HUES64 (cell line): ENCODE measurements around the gene NAA40.
"Not testable (repeated sequence)": the region's sequence is repeated elsewhere in the genome, so short reads cannot be mapped to it uniquely, and the experiment has no call there.

ENCODE experiments used
- H3K27ac ChIP-seq: 2 replicates; pipeline ENCODE4 v1.7.0; 2013; ENCODE audit warnings: low read depth, low read length, inconsistent platforms
- H3K27me3 ChIP-seq: 2 replicates; pipeline ENCODE4 v1.6.1; 2013; ENCODE audit warnings: mild to moderate bottlenecking, low read length; ENCODE audit not compliant: insufficient read depth
- H3K36me3 ChIP-seq: 2 replicates; pipeline ENCODE4 v1.6.1; 2013; ENCODE audit warnings: mild to moderate bottlenecking, low read length; ENCODE audit not compliant: insufficient read depth
- H3K4me1 ChIP-seq: 2 replicates; pipeline ENCODE4 v1.6.1; 2013; ENCODE audit warnings: mild to moderate bottlenecking, low read length, moderate library complexity; ENCODE audit not compliant: insufficient read depth
- H3K4me3 ChIP-seq: 2 replicates; pipeline ENCODE4 v1.5.1; 2013; ENCODE audit warnings: mild to moderate bottlenecking, low read length, moderate library complexity
- H3K9ac ChIP-seq: 2 replicates; pipeline ENCODE4 v1.6.1; 2013; ENCODE audit warnings: mild to moderate bottlenecking, low read depth, low read length
- H3K9me3 ChIP-seq: 2 replicates; pipeline ENCODE4 v1.6.1; 2013; ENCODE audit warnings: low read depth, low read length; ENCODE audit not compliant: insufficient read depth
- WGBS: fragments of 150-250, 120-280 bp; methylation state at CpG from one replicate; pipeline ENCODE4 v1.1.7; 2013; ENCODE audit warnings: missing lambda C conversion rate; 5-methylcytosine and 5-hydroxymethylcytosine counted together

The NAA40 gene

DNA sequence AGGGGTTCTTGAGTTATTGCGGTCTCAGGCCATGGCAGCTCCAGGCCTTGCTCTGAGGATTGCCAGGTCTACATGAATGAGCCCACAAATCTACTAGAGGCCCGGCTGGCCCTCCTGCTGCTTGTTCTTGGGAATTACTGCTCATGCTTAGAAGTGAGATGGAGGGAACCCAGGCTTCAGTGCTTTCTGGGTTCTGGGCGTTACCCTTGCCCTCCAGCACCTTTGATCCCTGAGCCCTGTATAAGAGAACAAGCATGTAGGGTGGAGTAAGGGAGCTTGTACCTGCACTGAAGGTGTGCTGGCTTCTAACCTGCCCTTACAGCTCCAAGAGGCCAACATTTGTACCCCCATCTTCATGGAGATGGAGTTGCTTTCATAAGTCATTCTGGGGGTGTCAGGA, 4.0 kb downstream of the NAA40 start:
- Histone ChIP-seq H3K36me3 (peaks cover 23% of the 10 kb centered on the region), H3K27ac (no peak overlapping the region), H3K4me1 (no peaks in the 10 kb centered on the region; the same call in 1 of the 2 replicates), H3K27me3 (no peaks in the 10 kb centered on the region), H3K4me3 (no peak overlapping the region), H3K9ac (no peak overlapping the region), H3K9me3 (no peaks in the 10 kb centered on the region)
- WGBS, result 94% methylated on average over 3 of the region's 3 CpGs

DNA sequence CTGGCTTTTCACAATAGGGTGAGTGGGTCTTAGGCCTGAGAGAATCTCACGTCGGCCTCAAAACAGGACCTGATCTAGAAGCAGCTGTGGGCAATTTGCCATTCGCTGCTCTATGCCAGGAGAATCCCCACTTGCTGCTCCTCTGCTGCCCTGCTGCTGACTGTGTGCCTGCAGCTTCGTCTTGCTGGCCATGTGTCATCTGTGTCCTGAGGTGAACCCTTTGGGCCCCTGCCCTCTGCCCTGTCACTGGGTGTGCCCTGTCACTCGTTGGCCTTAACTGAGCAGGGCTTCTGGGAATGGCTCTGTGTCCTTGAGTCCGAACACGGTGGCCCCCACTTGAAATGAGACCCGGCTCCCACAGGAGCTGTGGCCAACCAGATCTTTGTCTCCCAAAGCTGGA, 6.2 kb downstream of the NAA40 start:
- Histone ChIP-seq H3K27ac (no peak overlapping the region), H3K4me3 (no peak overlapping the region), H3K9ac (no peak overlapping the region), H3K4me1 (no peaks in the 10 kb centered on the region), H3K9me3 (no peaks in the 10 kb centered on the region), H3K36me3 (peaks cover 37% of the 10 kb centered on the region), H3K27me3 (no peaks in the 10 kb centered on the region)
- WGBS, result 93% methylated on average over 8 of the region's 8 CpGs

GRCh38 chr11:63945477-63946163, 6.8 kb downstream of the NAA40 start:
- no peaks in the 10 kb centered on the region for H3K4me1 ChIP-seq
- no peaks in the 10 kb centered on the region for H3K9me3 ChIP-seq
- H3K27me3 ChIP-seq, result no peaks in the 10 kb centered on the region
- WGBS, result 74% methylated on average over 14 of the region's 14 CpGs
- no peak overlapping the region for H3K27ac ChIP-seq
- H3K36me3 ChIP-seq, result peaks cover 37% of the 10 kb centered on the region
- H3K4me3 ChIP-seq, result no peak overlapping the region
- no peak overlapping the region for H3K9ac ChIP-seq

DNA sequence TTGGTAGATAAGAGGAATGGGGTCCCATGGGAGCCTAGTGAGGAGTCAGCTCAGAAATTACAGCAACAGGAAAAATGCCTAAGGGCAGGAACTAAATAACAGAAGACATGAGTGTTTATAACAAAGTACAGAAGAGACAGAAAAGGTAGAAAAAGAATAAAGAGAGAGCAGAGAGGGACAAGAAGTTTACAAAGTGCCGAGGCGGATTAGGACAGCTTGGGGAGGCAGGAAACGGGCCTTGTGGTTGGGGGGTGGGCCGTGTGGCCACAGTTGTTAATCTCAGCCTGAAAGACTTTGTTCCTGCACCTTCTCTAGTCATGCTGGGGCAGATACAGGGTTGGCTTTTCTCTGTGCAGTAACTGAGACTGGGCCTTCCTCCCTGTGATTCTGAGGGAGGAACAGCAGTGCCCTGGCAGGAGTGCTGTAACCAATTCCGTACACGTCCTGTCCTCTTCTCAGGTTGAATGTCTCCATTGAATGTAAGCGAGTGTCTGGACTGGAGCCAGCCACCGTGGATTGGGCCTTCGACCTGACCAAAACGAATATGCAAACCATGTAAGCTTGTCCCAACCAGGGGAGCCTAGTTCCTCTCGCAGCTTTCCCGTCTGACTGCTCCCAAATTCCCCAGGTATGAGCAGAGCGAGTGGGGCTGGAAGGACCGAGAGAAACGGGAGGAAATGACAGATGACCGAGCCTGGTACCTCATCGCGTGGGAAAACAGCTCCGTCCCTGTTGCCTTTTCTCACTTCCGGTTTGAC, 13.2 kb downstream of the NAA40 start:
- Histone ChIP-seq H3K9ac (no peak overlapping the region), H3K27me3 (no peaks in the 10 kb centered on the region), H3K4me1 (no peaks in the 10 kb centered on the region), H3K36me3 (peaks cover 69% of the 10 kb centered on the region), H3K27ac (no peak overlapping the region), H3K9me3 (no peaks in the 10 kb centered on the region), H3K4me3 (no peak overlapping the region)
- WGBS, result 88% methylated on average over 20 of the region's 20 CpGs

- Histone ChIP-seq H3K4me3 (no peak overlapping the region), H3K9me3 (no peaks in the 10 kb centered on the region), H3K9ac (no peak overlapping the region), H3K27me3 (no peaks in the 10 kb centered on the region), H3K4me1 (no peaks in the 10 kb centered on the region), H3K27ac (no peak overlapping the region), H3K36me3 (peaks cover 64% of the 10 kb centered on the region)
- WGBS, result 98% methylated on average over 4 of the region's 4 CpGs
Observed at GRCh38 chr11:63952570-63952969, 13.8 kb downstream of the NAA40 start.

GRCh38 chr11:63958008-63958407, 19.2 kb downstream of the NAA40 start:
- no peak overlapping the region for H3K9ac ChIP-seq
- no peak overlapping the region for H3K4me3 ChIP-seq
- peaks cover 38% of the 10 kb centered on the region for H3K36me3 ChIP-seq
- no peaks in the 10 kb centered on the region for H3K4me1 ChIP-seq
- 90% methylated on average over 4 of the region's 5 CpGs for WGBS
- H3K9me3 ChIP-seq, result no peaks in the 10 kb centered on the region
- H3K27ac ChIP-seq, result no peak overlapping the region
- no peaks in the 10 kb centered on the region for H3K27me3 ChIP-seq

GRCh38 chr11:63961608-63962412, 23.0 kb downstream of the NAA40 start:
- Histone ChIP-seq H3K9ac (no peak overlapping the region), H3K9me3 (no peaks in the 10 kb centered on the region), H3K36me3 (0 out of 2 replicates have a peak, but pooled peaks cover 3% of the 10 kb centered on the region), H3K4me3 (no peak overlapping the region), H3K27ac (no peak overlapping the region), H3K27me3 (no peaks in the 10 kb centered on the region; the same call in 1 of the 2 replicates), H3K4me1 (no peaks in the 10 kb centered on the region)
- 68% methylated on average over 19 of the region's 19 CpGs for WGBS

DNA sequence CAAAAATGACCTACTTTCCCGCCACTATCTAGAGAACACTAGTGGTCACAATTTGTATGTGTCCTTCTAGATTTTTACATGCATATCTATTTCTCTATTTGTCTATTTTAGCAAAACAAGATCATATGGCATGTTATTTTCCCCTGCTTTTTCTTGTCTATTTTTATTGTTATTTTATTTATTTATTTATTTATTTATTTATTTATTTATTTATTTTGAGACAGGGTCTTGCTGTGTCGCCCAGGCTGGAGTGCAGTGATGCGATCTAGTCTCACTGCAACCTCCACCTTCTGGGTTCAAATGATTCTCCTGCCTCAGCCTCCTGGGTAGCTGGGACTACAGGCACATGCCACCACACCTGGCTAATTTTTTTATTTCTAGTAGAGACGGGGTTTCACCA, 25.1 kb downstream of the NAA40 start:
- not testable (repeated sequence) for H3K27me3 ChIP-seq, H3K4me3 ChIP-seq, H3K9ac ChIP-seq, H3K4me1 ChIP-seq, H3K9me3 ChIP-seq, H3K27ac ChIP-seq, H3K36me3 ChIP-seq
- WGBS, result 98% methylated on average over 4 of the region's 4 CpGs

DNA sequence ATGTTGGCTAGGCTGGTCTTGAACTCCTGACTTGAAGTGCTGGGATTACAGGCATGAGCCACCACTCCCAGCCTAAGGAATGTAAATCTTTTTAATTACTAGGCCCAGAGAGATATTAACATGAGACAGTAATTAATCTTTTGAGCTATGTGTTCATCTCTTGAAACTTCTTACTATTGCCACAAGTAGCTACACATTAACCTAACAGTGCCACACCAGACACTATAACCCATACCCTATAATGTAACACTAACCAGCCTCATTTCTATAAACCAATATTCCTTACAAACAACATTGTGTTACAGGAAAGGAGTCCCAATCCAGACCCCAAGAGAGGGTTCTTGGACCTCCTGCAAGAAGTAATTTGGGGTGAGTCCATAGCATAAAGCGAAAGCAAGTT, 27.6 kb downstream of the NAA40 start:
- whole genome bisulfite sequencing, result 90% methylated on average over 1 of the region's 1 CpG

GRCh38 chr11:63969461-63969860, 30.7 kb downstream of the NAA40 start:
- WGBS, result 97% methylated on average over 2 of the region's 2 CpGs
- no peak overlapping the region for H3K4me3 ChIP-seq
- H3K9me3 ChIP-seq, result no peaks in the 10 kb centered on the region
- no peaks in the 10 kb centered on the region for H3K36me3 ChIP-seq
- no peak overlapping the region for H3K9ac ChIP-seq
- H3K27me3 ChIP-seq, result peaks cover 4% of the 10 kb centered on the region; the same call in 1 of the 2 replicates
- no peaks in the 10 kb centered on the region for H3K4me1 ChIP-seq
- no peak overlapping the region for H3K27ac ChIP-seq

More for the DNA sequence above, 27.6 kb downstream of the NAA40 start:
- Histone ChIP-seq H3K9me3 (no peaks in the 10 kb centered on the region), H3K9ac (no peak overlapping the region), H3K36me3 (no peaks in the 10 kb centered on the region), H3K4me3 (no peak overlapping the region), H3K4me1 (no peaks in the 10 kb centered on the region), H3K27me3 (peaks cover 4% of the 10 kb centered on the region; the same call in 1 of the 2 replicates), H3K27ac (no peak overlapping the region)

- H3K4me3 ChIP-seq, result no peak overlapping the region
- H3K9me3 ChIP-seq, result no peaks in the 10 kb centered on the region
- H3K27me3 ChIP-seq, result peaks cover 4% of the 10 kb centered on the region; the same call in 1 of the 2 replicates
- WGBS, result 88% methylated on average over 5 of the region's 5 CpGs
- H3K4me1 ChIP-seq, result peaks cover 3% of the 10 kb centered on the region; the same call in 1 of the 2 replicates
- H3K36me3 ChIP-seq, result no peaks in the 10 kb centered on the region
- no peak overlapping the region for H3K9ac ChIP-seq
- no peak overlapping the region for H3K27ac ChIP-seq
Observed at GRCh38 chr11:63970902-63971301, 32.1 kb downstream of the NAA40 start.
